ENCODE measurements around the gene TOR1B. TPM values are rescaled to one million over a fixed set of nuclear protein-coding genes. Genes with fewer than 3 reads are reported as not detected.
"Not testable (repeated sequence)": the region's sequence is repeated elsewhere in the genome, so short reads cannot be mapped to it uniquely, and the experiment has no call there.

TOR1B gene
- total RNA-seq, 1 donor from 2014 or later: 14.5 TPM

GRCh38 chr9:129781131-129781530, 21.9 kb upstream of the TOR1B start:
- no peak for DNase-seq (ENCODE audit: extremely low spot score in 2 of 2)
- TF ChIP-seq POLR2AphosphoS5 (IDR thresholded peaks at IDR 0.05; ENCODE audit: insufficient read depth in 1 of 2, low read depth in 1 of 2) (no peak), POLR2A (IDR thresholded peaks at IDR 0.05) (no peak), CTCF (IDR thresholded peaks at IDR 0.05) (no peak)
- Histone ChIP-seq H3K27ac (no peak overlapping the region), H3K4me3 (no peak overlapping the region), H3K36me3 (no peaks in the 10 kb centered on the region), H3K4me1 (peaks cover 17% of the 10 kb centered on the region), H3K9me3 (no peaks in the 10 kb centered on the region), H3K27me3 (no peaks in the 10 kb centered on the region)
- intact Hi-C loops (cut with DNase I): no loop called here

GRCh38 chr9:129781981-129782380, 21.0 kb upstream of the TOR1B start:
- Histone ChIP-seq H3K9me3 (no peaks in the 10 kb centered on the region), H3K4me3 (no peak overlapping the region), H3K4me1 (peaks cover 11% of the 10 kb centered on the region), H3K27me3 (no peaks in the 10 kb centered on the region), H3K36me3 (no peaks in the 10 kb centered on the region), H3K27ac (no peak overlapping the region)
- no peak for DNase-seq (ENCODE audit: extremely low spot score in 2 of 2)
- intact Hi-C loops (cut with DNase I): loop anchor here (2.0 kb wide), 1 partner anchor 45 kb away; no protein-coding TSS in a partner anchor
- TF ChIP-seq CTCF (IDR thresholded peaks at IDR 0.05): no peak
- TF ChIP-seq POLR2AphosphoS5 (IDR thresholded peaks at IDR 0.05; ENCODE audit: insufficient read depth in 1 of 2, low read depth in 1 of 2): no peak
- no peak for TF ChIP-seq POLR2A (IDR thresholded peaks at IDR 0.05)

GRCh38 chr9:129783516-129784361, 19.2 kb upstream of the TOR1B start:
- no peak overlapping the region for H3K27ac ChIP-seq
- DNase-seq (ENCODE audit: extremely low spot score in 2 of 2): no peak
- TF ChIP-seq CTCF (IDR thresholded peaks at IDR 0.05) (peak; percentile 85 to 94 (median 94)), POLR2AphosphoS5 (IDR thresholded peaks at IDR 0.05; ENCODE audit: insufficient read depth in 1 of 2, low read depth in 1 of 2) (no peak), POLR2A (IDR thresholded peaks at IDR 0.05) (no peak)

GRCh38 chr9:129784970-129785369, 18.0 kb upstream of the TOR1B start:
- H3K4me1 ChIP-seq; H3K4me3 ChIP-seq; DNase-seq (ENCODE audit: extremely low spot score in 2 of 2); H3K27ac ChIP-seq; H3K9me3 ChIP-seq; H3K27me3 ChIP-seq; intact Hi-C loops (cut with DNase I); H3K36me3 ChIP-seq: not testable (repeated sequence)

More at GRCh38 chr9:129783516-129784361, 19.2 kb upstream of the TOR1B start:
- Histone ChIP-seq H3K27me3 (no peaks in the 10 kb centered on the region), H3K4me3 (no peak overlapping the region), H3K9me3 (no peaks in the 10 kb centered on the region), H3K4me1 (no peaks in the 10 kb centered on the region), H3K36me3 (no peaks in the 10 kb centered on the region)
- intact Hi-C loops (cut with DNase I): loop anchor here (2.0 kb wide), 1 partner anchor 47 kb away; no protein-coding TSS in a partner anchor

GRCh38 chr9:129785866-129786265, 17.1 kb upstream of the TOR1B start:
- no peaks in the 10 kb centered on the region for H3K27me3 ChIP-seq
- H3K36me3 ChIP-seq: no peaks in the 10 kb centered on the region
- H3K9me3 ChIP-seq: no peaks in the 10 kb centered on the region
- no peak for DNase-seq (ENCODE audit: extremely low spot score in 2 of 2)
- H3K27ac ChIP-seq: no peak overlapping the region
- no peak overlapping the region for H3K4me3 ChIP-seq
- intact Hi-C loops (cut with DNase I): no loop called here
- no peaks in the 10 kb centered on the region for H3K4me1 ChIP-seq
- no peak for TF ChIP-seq POLR2A (IDR thresholded peaks at IDR 0.05)
- no peak for TF ChIP-seq POLR2AphosphoS5 (IDR thresholded peaks at IDR 0.05; ENCODE audit: insufficient read depth in 1 of 2, low read depth in 1 of 2)
- TF ChIP-seq CTCF (IDR thresholded peaks at IDR 0.05): no peak

Data from vagina (tissue), 2 donors.